MM.1S (cell line): ENCODE data around the gene TNRC6A.

Experiments used
- EZH2 ChIP-seq: fragments of 300-600 bp; sonication (generic); optimal IDR thresholded peaks from 2 replicates; pipeline ENCODE3; 2017; ENCODE audit warnings: low read depth, mild to moderate bottlenecking, antibody characterized with exemption, low read length, mixed read lengths
- EZH2phosphoT487 ChIP-seq: fragments of 300-600 bp; sonication (generic); IDR thresholded peaks from 2 replicates; pipeline ENCODE4 v1.6.1; 2018; ENCODE audit warnings: antibody characterized with exemption, low read length
- TF ChIP-seq, protein P1 (sequence below): fragments of 300-600 bp; sonication (generic); IDR thresholded peaks from 2 replicates; pipeline ENCODE4 v1.5.1; 2016; ENCODE audit warnings: antibody characterized with exemption, low read length, mixed read lengths

DNA sequence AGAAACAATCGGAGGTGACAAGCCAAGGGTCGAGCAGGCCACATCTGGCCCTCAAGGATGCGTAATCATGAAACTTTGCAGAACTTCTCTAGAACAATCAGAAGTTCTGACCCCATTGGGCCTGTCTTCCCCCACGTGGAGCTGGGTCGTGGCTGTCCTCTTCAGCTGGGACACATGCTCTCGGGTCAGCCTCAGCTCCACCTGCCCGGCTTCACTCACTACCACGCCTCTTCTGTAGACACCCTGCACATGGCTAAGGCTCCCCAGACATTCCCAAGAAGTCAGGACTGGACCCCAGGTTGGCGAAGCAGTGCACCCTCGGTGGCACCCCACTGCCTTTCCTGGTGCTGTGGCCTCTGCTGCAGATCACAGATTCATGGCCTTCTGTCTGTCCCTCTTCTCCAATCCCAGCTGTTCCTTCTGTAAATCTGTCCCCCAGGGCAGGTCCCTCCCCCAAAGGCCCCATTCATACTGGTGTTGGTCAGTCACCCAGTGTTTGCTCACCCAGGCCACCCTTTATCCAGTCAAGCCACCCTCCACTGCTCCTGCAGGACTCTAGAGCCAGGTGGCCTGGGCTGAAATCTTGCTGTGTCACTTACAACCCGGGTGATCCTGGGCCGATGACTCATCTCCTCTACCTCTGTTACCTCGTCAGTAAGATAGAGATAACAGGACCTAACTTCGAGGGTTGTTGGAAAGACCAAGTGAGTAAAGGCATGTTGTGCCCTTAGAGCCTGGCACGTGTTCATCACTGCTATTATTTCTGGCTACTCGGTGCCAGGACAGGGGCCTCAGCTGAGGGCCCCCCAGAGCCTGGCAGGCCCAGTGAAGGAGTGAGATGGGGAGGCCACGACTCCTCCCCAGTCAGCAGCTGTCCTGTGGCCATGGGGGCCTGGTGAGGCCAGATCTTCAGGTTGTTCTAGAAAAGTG, 114.9 kb downstream of the TNRC6A start:
- TF ChIP-seq, protein P1, sequence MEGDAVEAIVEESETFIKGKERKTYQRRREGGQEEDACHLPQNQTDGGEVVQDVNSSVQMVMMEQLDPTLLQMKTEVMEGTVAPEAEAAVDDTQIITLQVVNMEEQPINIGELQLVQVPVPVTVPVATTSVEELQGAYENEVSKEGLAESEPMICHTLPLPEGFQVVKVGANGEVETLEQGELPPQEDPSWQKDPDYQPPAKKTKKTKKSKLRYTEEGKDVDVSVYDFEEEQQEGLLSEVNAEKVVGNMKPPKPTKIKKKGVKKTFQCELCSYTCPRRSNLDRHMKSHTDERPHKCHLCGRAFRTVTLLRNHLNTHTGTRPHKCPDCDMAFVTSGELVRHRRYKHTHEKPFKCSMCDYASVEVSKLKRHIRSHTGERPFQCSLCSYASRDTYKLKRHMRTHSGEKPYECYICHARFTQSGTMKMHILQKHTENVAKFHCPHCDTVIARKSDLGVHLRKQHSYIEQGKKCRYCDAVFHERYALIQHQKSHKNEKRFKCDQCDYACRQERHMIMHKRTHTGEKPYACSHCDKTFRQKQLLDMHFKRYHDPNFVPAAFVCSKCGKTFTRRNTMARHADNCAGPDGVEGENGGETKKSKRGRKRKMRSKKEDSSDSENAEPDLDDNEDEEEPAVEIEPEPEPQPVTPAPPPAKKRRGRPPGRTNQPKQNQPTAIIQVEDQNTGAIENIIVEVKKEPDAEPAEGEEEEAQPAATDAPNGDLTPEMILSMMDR = no peak
- TF ChIP-seq EZH2 (no peak), EZH2phosphoT487 (no peak)
